Chondrocyte (in vitro differentiated cells): ENCODE results near the gene KCNT1. TPM values are rescaled to one million over a fixed set of nuclear protein-coding genes. Genes with fewer than 3 reads are reported as not detected.

Source experiments
- DNase-seq: peaks from one replicate; pipeline ENCODE4 v3.0.0; 2021; ENCODE audit warnings: mixed read lengths, low spot score
- H3K27ac Mint-ChIP-seq: one replicate; pipeline ENCODE4 v1.8.0; 2021; ENCODE audit warnings: mild to moderate bottlenecking, moderate library complexity, mixed read lengths; ENCODE audit not compliant: unreplicated experiment
- H3K27me3 Mint-ChIP-seq: 2 replicates; pipeline ENCODE4 v1.8.0; 2021; ENCODE audit warnings: low read depth, mixed read lengths
- H3K36me3 Mint-ChIP-seq: 2 replicates; pipeline ENCODE4 v1.8.0; 2021; ENCODE audit warnings: low read depth, mixed read lengths
- H3K4me1 Mint-ChIP-seq: 2 replicates; pipeline ENCODE4 v1.8.0; 2021; ENCODE audit warnings: low read depth, mild to moderate bottlenecking, mixed read lengths
- H3K4me3 Mint-ChIP-seq: one replicate; pipeline ENCODE4 v1.8.0; 2021; ENCODE audit warnings: mild to moderate bottlenecking, moderate library complexity, mixed read lengths; ENCODE audit not compliant: unreplicated experiment
- H3K9me3 Mint-ChIP-seq: 2 replicates; pipeline ENCODE4 v1.8.0; 2021; ENCODE audit warnings: low read depth, mixed read lengths
- CTCF ChIP-seq: fragments of 200-600 bp; sonication (generic); IDR thresholded peaks from 2 replicates; pipeline ENCODE4 v1.5.0; 2021; ENCODE audit warnings: antibody characterized with exemption, mild to moderate bottlenecking, moderate library complexity
- long read RNA-seq: library from polyadenylated mRNA; stranded (forward); transcript quantifications from one replicate; pipeline ENCODE4 v2.0.0, GENCODE V29; 2021
- total RNA-seq: library from RNA; stranded (reverse); gene quantifications from 3 replicates; pipeline ENCODE4 v1.2.1, GENCODE V29; 2021

KCNT1 gene
- total RNA-seq, result not detected in 3 replicates
- long read RNA-seq, result 0 reads

- Mint-ChIP-seq H3K4me3 (no peak within 1 kb of the TSS), H3K4me1 (peaks cover 3% of the 10 kb centered on the region), H3K36me3 (no peaks in the 10 kb centered on the region), H3K9me3 (no peaks in the 10 kb centered on the region), H3K27ac (no peak within 1 kb of the TSS), H3K27me3 (peaks cover 4% of the 10 kb centered on the region)
- DNase-seq, result no peak
- peak; percentile 97 for TF ChIP-seq CTCF
Measured at GRCh38 chr9:135701959-135702721, at the start of gene KCNT1. TSS of gene KCNT1 (plus strand) at chr9:135702185. CDS start at chr9:135702259, 74 bp downstream.

GRCh38 chr9:135655317-135655716 lies 46.7 kb upstream of the KCNT1 start:
- no peak for TF ChIP-seq CTCF
- peaks cover 13% of the 10 kb centered on the region for H3K9me3 Mint-ChIP-seq
- H3K4me3 Mint-ChIP-seq, result no peak overlapping the region
- H3K4me1 Mint-ChIP-seq, result no peaks in the 10 kb centered on the region
- H3K27ac Mint-ChIP-seq, result no peak overlapping the region
- no peaks in the 10 kb centered on the region for H3K27me3 Mint-ChIP-seq
- H3K36me3 Mint-ChIP-seq, result peaks cover 2% of the 10 kb centered on the region
- DNase-seq, result no peak

GRCh38 chr9:135657416-135657815 lies 44.6 kb upstream of the KCNT1 start:
- H3K27ac Mint-ChIP-seq, result no peak overlapping the region
- no peak overlapping the region for H3K4me3 Mint-ChIP-seq
- peaks cover 6% of the 10 kb centered on the region for H3K4me1 Mint-ChIP-seq
- H3K27me3 Mint-ChIP-seq, result no peaks in the 10 kb centered on the region
- DNase-seq, result no peak
- peaks cover 2% of the 10 kb centered on the region for H3K36me3 Mint-ChIP-seq
- H3K9me3 Mint-ChIP-seq, result peaks cover 9% of the 10 kb centered on the region
- TF ChIP-seq CTCF, result no peak

GRCh38 chr9:135659252-135659651 lies 42.7 kb upstream of the KCNT1 start:
- Mint-ChIP-seq H3K27ac (no peak overlapping the region), H3K27me3 (no peaks in the 10 kb centered on the region), H3K4me3 (no peak overlapping the region), H3K9me3 (no peaks in the 10 kb centered on the region), H3K36me3 (no peaks in the 10 kb centered on the region), H3K4me1 (peaks cover 6% of the 10 kb centered on the region)
- no peak for TF ChIP-seq CTCF
- no peak for DNase-seq

- TF ChIP-seq CTCF, result no peak
- peaks cover 2% of the 10 kb centered on the region for H3K27me3 Mint-ChIP-seq
- no peaks in the 10 kb centered on the region for H3K36me3 Mint-ChIP-seq
- no peaks in the 10 kb centered on the region for H3K9me3 Mint-ChIP-seq
- no peak overlapping the region for H3K27ac Mint-ChIP-seq
- no peak for DNase-seq
- H3K4me1 Mint-ChIP-seq, result peaks cover 6% of the 10 kb centered on the region
- H3K4me3 Mint-ChIP-seq, result no peak overlapping the region
Measured at GRCh38 chr9:135660407-135660806, 41.6 kb upstream of the KCNT1 start.
